GM21360 (cell line): ENCODE data around the gene KLF15.
"Not testable (repeated sequence)": the region's sequence is repeated elsewhere in the genome, so short reads cannot be mapped to it uniquely, and the experiment has no call there.

Source experiments
- ATAC-seq: cut with Tn5 transposase; IDR thresholded peaks from one replicate; pipeline ENCODE4 v1.9.1; 2021; ENCODE audit warnings: mild to moderate bottlenecking, moderate library complexity; ENCODE audit not compliant: unreplicated experiment

Gene KLF15

GRCh38 chr3:126348308-126348920, 8.8 kb downstream of the KLF15 start:
- no peak for ATAC-seq

GRCh38 chr3:126347543-126348161, 9.6 kb downstream of the KLF15 start:
- no peak for ATAC-seq

- no peak for ATAC-seq
Observed at GRCh38 chr3:126346466-126346865, 10.7 kb downstream of the KLF15 start.

- no peak for ATAC-seq
Observed at GRCh38 chr3:126345641-126346460, 11.4 kb downstream of the KLF15 start.

- ATAC-seq, result no peak
Observed at GRCh38 chr3:126345231-126345630, 12.0 kb downstream of the KLF15 start.

GRCh38 chr3:126344380-126345041, 12.7 kb downstream of the KLF15 start:
- no peak for ATAC-seq

- ATAC-seq, result no peak
Observed at GRCh38 chr3:126343649-126344035, 13.6 kb downstream of the KLF15 start.

- no peak for ATAC-seq
Observed at GRCh38 chr3:126342991-126343648, 14.1 kb downstream of the KLF15 start.

GRCh38 chr3:126342211-126342610, 15.0 kb downstream of the KLF15 start:
- ATAC-seq, result no peak

- ATAC-seq, result no peak
Observed at GRCh38 chr3:126341755-126342150, 15.5 kb downstream of the KLF15 start.

- ATAC-seq, result no peak
Observed at GRCh38 chr3:126340943-126341754, 16.1 kb downstream of the KLF15 start.

GRCh38 chr3:126340596-126340942, 16.6 kb downstream of the KLF15 start:
- ATAC-seq, result no peak

GRCh38 chr3:126340081-126340511, 17.1 kb downstream of the KLF15 start:
- ATAC-seq, result no peak

- ATAC-seq, result no peak
Observed at GRCh38 chr3:126339466-126339865, 17.7 kb downstream of the KLF15 start.

GRCh38 chr3:126338790-126339288, 18.4 kb downstream of the KLF15 start:
- ATAC-seq, result no peak

GRCh38 chr3:126337980-126338651, 19.1 kb downstream of the KLF15 start:
- no peak for ATAC-seq

GRCh38 chr3:126331812-126332336, 25.3 kb downstream of the KLF15 start:
- ATAC-seq, result not testable (repeated sequence)

- no peak for ATAC-seq
Observed at GRCh38 chr3:126329927-126330725, 27.1 kb downstream of the KLF15 start.
